HTERT RPE-1 (cell line): ENCODE measurements around the gene SDC1.

Source experiments
- in situ Hi-C: fragments of 300-500 bp; cut with MboI; formaldehyde crosslinking; loops from 4 replicates; pipeline ENCODE4 v1.14.3; 2020; ENCODE audit warnings: low sequenced_read_pairs

Gene SDC1

DNA sequence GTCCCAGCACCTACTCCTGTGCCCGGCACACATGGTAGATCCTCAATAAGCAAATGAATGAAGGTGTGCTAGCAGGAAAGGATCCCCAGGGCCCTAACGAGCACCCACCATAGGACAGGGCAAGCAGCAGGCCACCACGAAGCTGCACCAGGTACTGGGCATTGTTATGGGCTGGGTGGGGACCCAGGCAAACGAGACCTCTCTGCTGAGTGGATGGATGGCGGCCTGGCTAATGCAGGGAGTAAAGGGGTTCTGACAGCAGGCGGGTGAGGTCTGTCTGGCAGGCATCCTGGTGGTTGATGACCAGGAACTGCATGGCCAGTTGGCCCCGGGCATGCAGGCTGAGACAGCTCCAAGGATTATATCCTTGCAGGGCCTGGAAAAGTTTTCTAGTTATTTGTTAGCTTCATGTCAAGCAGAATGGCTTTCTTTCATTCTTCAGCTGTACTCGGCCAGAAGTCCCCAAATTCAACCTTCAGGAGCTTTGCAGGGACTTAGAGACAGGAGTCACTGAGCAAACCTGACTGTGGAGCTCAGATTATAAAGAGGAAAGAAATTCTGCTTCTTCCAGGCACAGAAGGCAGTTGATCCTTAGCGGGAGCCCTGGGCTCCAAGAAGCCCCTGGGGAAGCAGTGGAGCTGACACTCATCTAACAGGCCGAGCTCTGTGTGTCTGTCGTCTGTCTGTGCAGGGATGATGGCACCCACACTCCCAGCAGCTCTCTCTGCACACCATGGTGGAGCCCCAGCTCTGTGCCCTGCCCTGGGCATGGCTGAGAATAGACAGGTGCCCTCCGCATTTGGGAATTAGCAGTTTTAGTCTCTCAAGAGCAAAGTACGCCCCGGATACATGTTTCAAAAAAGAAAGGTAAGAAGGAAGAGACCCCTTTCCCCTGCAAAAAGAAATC is 51.2 kb downstream of the SDC1 start:
- in situ Hi-C loops, result no loop called here

GRCh38 chr2:20173064-20173463 is 51.9 kb downstream of the SDC1 start:
- in situ Hi-C loops, result no loop called here

- in situ Hi-C loops, result no loop called here
Measured at GRCh38 chr2:20172273-20173055, 52.5 kb downstream of the SDC1 start.

- in situ Hi-C loops, result no loop called here
Measured at GRCh38 chr2:20171445-20171977, 53.4 kb downstream of the SDC1 start.

- in situ Hi-C loops, result no loop called here
Measured at GRCh38 chr2:20170704-20171250, 54.2 kb downstream of the SDC1 start.

- in situ Hi-C loops, result no loop called here
Measured at GRCh38 chr2:20169796-20170703, 54.9 kb downstream of the SDC1 start.

- in situ Hi-C loops, result no loop called here
Measured at GRCh38 chr2:20168727-20169696, 55.9 kb downstream of the SDC1 start.

GRCh38 chr2:20168048-20168726 is 56.7 kb downstream of the SDC1 start:
- in situ Hi-C loops, result no loop called here

- in situ Hi-C loops, result no loop called here
Measured at GRCh38 chr2:20167356-20167755, 57.6 kb downstream of the SDC1 start.

DNA sequence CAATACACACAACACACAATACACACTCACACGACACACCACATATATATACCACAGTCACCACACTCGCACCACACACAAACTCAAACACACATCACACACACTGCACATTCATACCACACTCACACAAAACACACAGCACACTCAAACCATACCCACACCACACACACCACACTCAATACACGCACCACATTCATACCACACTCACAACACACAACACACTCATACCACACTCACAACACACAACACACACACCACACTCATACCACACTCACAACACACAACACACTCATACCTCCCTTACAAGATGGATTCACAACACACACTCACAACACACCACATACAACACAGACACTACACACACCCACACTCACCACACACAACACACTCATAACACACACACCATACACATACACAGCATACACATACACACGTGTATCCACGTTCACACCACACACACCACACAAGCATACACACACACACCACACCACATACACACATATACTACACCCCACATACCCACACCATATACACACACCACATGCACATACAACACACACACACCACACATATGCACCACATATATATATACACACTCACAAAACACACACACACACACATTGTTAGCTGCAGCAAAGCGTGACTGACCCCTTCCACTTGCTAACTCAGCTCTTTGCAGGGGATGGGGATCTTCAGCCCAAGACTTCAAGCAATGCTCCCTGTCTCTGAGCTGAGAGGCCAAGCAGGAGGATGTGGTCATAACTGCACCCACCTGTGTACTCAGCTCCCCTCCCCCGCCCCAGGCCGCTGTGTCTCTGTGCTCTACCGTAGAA is 59.0 kb downstream of the SDC1 start:
- in situ Hi-C loops, result no loop called here

DNA sequence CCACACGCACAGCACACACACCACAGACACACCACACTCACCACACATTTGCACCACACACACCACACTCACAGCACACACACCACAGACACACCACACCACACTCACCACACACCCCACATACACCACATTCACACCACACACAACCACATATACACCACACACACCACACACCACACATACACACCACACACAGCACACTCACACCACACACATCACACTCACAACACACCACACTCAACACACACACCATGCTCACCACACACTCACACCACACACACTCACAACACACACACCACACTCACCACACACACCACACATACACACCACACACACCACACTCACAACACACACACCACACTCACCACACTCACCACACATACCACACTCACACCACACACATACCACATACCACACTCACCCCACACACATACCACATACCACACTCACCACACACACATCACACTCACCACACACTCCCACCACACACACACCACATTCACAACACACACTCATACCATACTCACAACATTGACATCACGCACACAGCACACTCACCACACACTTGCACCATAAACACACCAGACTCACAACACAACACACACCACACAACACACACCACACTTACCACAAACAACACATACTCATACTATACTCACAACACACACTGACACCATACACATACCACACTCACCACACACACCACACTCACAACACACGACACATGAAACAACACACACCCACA is 60.0 kb downstream of the SDC1 start:
- in situ Hi-C loops, result no loop called here

GRCh38 chr2:20164061-20164733 is 60.7 kb downstream of the SDC1 start:
- in situ Hi-C loops, result no loop called here

- in situ Hi-C loops, result no loop called here
Measured at GRCh38 chr2:20159411-20160070, 65.4 kb downstream of the SDC1 start.

GRCh38 chr2:20157193-20157891 is 67.6 kb downstream of the SDC1 start:
- in situ Hi-C loops, result no loop called here

GRCh38 chr2:20156836-20157192 is 68.1 kb downstream of the SDC1 start:
- in situ Hi-C loops, result no loop called here
